B cell (primary cell): ENCODE measurements around the gene PKNOX2.

Experiments used
- CTCF ChIP-seq: fragments of 200-600 bp; IDR thresholded peaks from one replicate; pipeline ENCODE4 v1.8.0; 2022; ENCODE audit warnings: antibody characterized with exemption, mild to moderate bottlenecking
- EZH2 ChIP-seq: IDR thresholded peaks from 2 replicates; pipeline ENCODE4 v1.6.1; 2012; ENCODE audit warnings: borderline replicate concordance, low read depth, mild to moderate bottlenecking, moderate library complexity, low read length; ENCODE audit not compliant: insufficient read depth, poor library complexity, severe bottlenecking

DNA sequence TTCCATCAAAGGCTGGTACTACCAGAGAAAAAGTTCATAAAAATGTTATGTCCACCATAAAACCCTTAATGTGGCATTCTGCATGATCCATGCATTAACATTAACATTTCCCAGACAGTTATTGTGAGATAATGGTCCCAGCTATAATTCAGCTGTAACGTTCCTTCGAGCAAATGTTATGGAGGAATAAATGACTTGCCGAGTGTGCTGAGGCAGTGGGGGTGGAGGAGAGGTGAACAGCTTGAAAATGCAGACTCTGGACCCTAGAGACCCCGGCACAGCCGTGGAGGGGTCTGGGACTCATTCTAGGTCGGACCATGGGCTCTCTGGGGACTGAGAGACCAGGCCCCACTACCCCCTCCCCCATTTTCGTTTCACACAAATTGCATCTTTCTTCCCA is 141.9 kb downstream of the PKNOX2 start:
- TF ChIP-seq CTCF = no peak
- TF ChIP-seq EZH2 = no peak
